H9 (cell line): Measurements from ENCODE around the gene ART3. TPM values are rescaled to one million over a fixed set of nuclear protein-coding genes. Genes with fewer than 3 reads are reported as not detected.

Source experiments
- DNase-seq: peaks from one replicate; pipeline ENCODE4 v3.0.0-alpha.2; 2017
- H2AFZ ChIP-seq: one replicate; pipeline ENCODE4 v1.6.1; 2013; ENCODE audit warnings: mild to moderate bottlenecking, low read length, control low read depth, moderate library complexity
- H2AK5ac ChIP-seq: 2 replicates; pipeline ENCODE4 v1.6.1; 2013; ENCODE audit warnings: low read length, control low read depth, mixed read lengths; ENCODE audit not compliant: insufficient read length
- H2BK120ac ChIP-seq: one replicate; pipeline ENCODE4 v1.6.1; 2013; ENCODE audit warnings: low read depth, mild to moderate bottlenecking, low read length, control low read depth, inconsistent platforms; ENCODE audit not compliant: poor library complexity, severe bottlenecking
- H2BK12ac ChIP-seq: 2 replicates; pipeline ENCODE4 v1.6.1; 2013; ENCODE audit warnings: low read length, control low read depth, mixed read lengths, low read depth; ENCODE audit not compliant: insufficient read length
- H2BK15ac ChIP-seq: 2 replicates; pipeline ENCODE4 v1.6.1; 2013; ENCODE audit warnings: low read depth, low read length, control low read depth
- H2BK20ac ChIP-seq: one replicate; pipeline ENCODE4 v1.6.1; 2013; ENCODE audit warnings: low read depth, mild to moderate bottlenecking, low read length, control low read depth, inconsistent platforms; ENCODE audit not compliant: poor library complexity, severe bottlenecking
- H2BK5ac ChIP-seq: 2 replicates; pipeline ENCODE4 v1.6.1; 2013; ENCODE audit warnings: low read length, control low read depth, mixed read lengths; ENCODE audit not compliant: insufficient read length
- H3K14ac ChIP-seq: 2 replicates; pipeline ENCODE4 v1.6.1; 2013; ENCODE audit warnings: low read length, control low read depth; ENCODE audit not compliant: insufficient read depth
- H3K18ac ChIP-seq: 2 replicates; pipeline ENCODE4 v1.6.1; 2013; ENCODE audit warnings: low read depth, mild to moderate bottlenecking, mixed read lengths, low read length, control low read depth; ENCODE audit not compliant: insufficient read length
- H3K23ac ChIP-seq: 2 replicates; pipeline ENCODE4 v1.6.1; 2013; ENCODE audit warnings: low read length, control low read depth, mixed read lengths, low read depth; ENCODE audit not compliant: insufficient read length
- H3K23me2 ChIP-seq: 2 replicates; pipeline ENCODE4 v1.6.1; 2013; ENCODE audit warnings: low read depth, mild to moderate bottlenecking, mixed read lengths, low read length, control low read depth; ENCODE audit not compliant: insufficient read length, poor library complexity, severe bottlenecking
- H3K27ac ChIP-seq: 2 replicates; pipeline ENCODE4 v1.5.1; 2013; ENCODE audit warnings: low read length, control low read depth, mixed read lengths, low read depth; ENCODE audit not compliant: insufficient read length
- H3K27me3 ChIP-seq: 2 replicates; pipeline ENCODE4 v1.6.1; 2013; ENCODE audit warnings: low read length, control low read depth, inconsistent platforms; ENCODE audit not compliant: insufficient read depth
- H3K4ac ChIP-seq: 2 replicates; pipeline ENCODE4 v1.6.1; 2013; ENCODE audit warnings: low read depth, mild to moderate bottlenecking, control low read depth, inconsistent platforms, low read length, moderate library complexity
- H3K4me1 ChIP-seq: 2 replicates; pipeline ENCODE4 v1.6.1; 2013; ENCODE audit warnings: low read length, control low read depth, inconsistent platforms; ENCODE audit not compliant: insufficient read depth
- H3K4me2 ChIP-seq: 2 replicates; pipeline ENCODE4 v1.6.1; 2013; ENCODE audit warnings: low read length, control low read depth, mixed read lengths; ENCODE audit not compliant: insufficient read length, insufficient read depth
- H3K56ac ChIP-seq: 2 replicates; pipeline ENCODE4 v1.6.1; 2013; ENCODE audit warnings: low read depth, mild to moderate bottlenecking, mixed read lengths, low read length, control low read depth; ENCODE audit not compliant: insufficient read length
- H3K79me1 ChIP-seq: 2 replicates; pipeline ENCODE4 v1.6.1; 2013; ENCODE audit warnings: low read depth, mild to moderate bottlenecking, moderate library complexity, low read length, control low read depth, inconsistent platforms; ENCODE audit not compliant: insufficient read depth, poor library complexity, severe bottlenecking
- H3K79me2 ChIP-seq: 2 replicates; pipeline ENCODE4 v1.6.1; 2013; ENCODE audit warnings: low read length, control low read depth, inconsistent platforms; ENCODE audit not compliant: insufficient read depth
- H3K9ac ChIP-seq: 2 replicates; pipeline ENCODE4 v1.6.1; 2013; ENCODE audit warnings: low read length, control low read depth, mixed read lengths; ENCODE audit not compliant: insufficient read length; ENCODE audit errors: extremely low read depth
- H3K9me3 ChIP-seq: one replicate; pipeline ENCODE4 v1.6.1; 2013; ENCODE audit warnings: low read depth, low read length, inconsistent platforms; ENCODE audit not compliant: control insufficient read depth
- H3T11ph ChIP-seq: one replicate; pipeline ENCODE4 v1.6.1; 2013; ENCODE audit warnings: mild to moderate bottlenecking, low read length, control low read depth, inconsistent platforms
- H4K20me1 ChIP-seq: one replicate; pipeline ENCODE4 v1.6.1; 2013; ENCODE audit not compliant: control insufficient read depth, insufficient read length, insufficient read depth
- H4K5ac ChIP-seq: 2 replicates; pipeline ENCODE4 v1.6.1; 2013; ENCODE audit warnings: low read depth, mild to moderate bottlenecking, mixed read lengths, low read length, control low read depth; ENCODE audit not compliant: insufficient read length
- H4K8ac ChIP-seq: replicated peaks from 2 replicates; pipeline ENCODE4 v1.6.1; 2013; ENCODE audit warnings: low read length, control low read depth, mixed read lengths, low read depth; ENCODE audit not compliant: insufficient read length
- H4K91ac ChIP-seq: 2 replicates; pipeline ENCODE4 v1.6.1; 2013; ENCODE audit warnings: low read depth, mild to moderate bottlenecking, moderate library complexity, mixed read lengths, low read length, control low read depth; ENCODE audit not compliant: insufficient read length
- H3K27ac Mint-ChIP-seq, 3 experiments: 2 replicates in 2 of 3; 3 replicates in 1 of 3; pipeline ENCODE4 v1.8.0; 2020 to 2021; ENCODE audit warnings: mixed read lengths in 3 of 3, mild to moderate bottlenecking in 1 of 3, moderate library complexity in 1 of 3
- H3K27me3 Mint-ChIP-seq: 2 replicates; pipeline ENCODE4 v1.8.0; 2021; ENCODE audit warnings: low read depth, mild to moderate bottlenecking, moderate library complexity, mixed read lengths
- H3K36me3 Mint-ChIP-seq, 3 experiments: 2 replicates in 2 of 3; 3 replicates in 1 of 3; pipeline ENCODE4 v1.8.0; 2020 to 2021; ENCODE audit warnings: low read depth in 3 of 3, mixed read lengths in 3 of 3; ENCODE audit not compliant: insufficient read depth in 1 of 3
- H3K4me1 Mint-ChIP-seq, 2 experiments: 2 replicates each; pipeline ENCODE4 v1.8.0; 2020; ENCODE audit warnings: mixed read lengths in 2 of 2
- H3K4me3 Mint-ChIP-seq, 2 experiments: 2 replicates in 1 of 2; 3 replicates in 1 of 2; pipeline ENCODE4 v1.8.0; 2020 to 2021; ENCODE audit warnings: mild to moderate bottlenecking in 2 of 2, mixed read lengths in 2 of 2, moderate library complexity in 1 of 2
- H3K9me3 Mint-ChIP-seq, 2 experiments: 2 replicates in 1 of 2; 3 replicates in 1 of 2; pipeline ENCODE4 v1.8.0; 2020; ENCODE audit warnings: mild to moderate bottlenecking in 2 of 2, mixed read lengths in 2 of 2, moderate library complexity in 1 of 2
- CTCF ChIP-seq: fragments of 200-600 bp; sonication (generic); conservative IDR thresholded peaks from 3 replicates; pipeline ENCODE4 v1.8.0; 2021; ENCODE audit warnings: antibody characterized with exemption, mild to moderate bottlenecking
- total RNA-seq: library from RNA; stranded (reverse); gene quantifications from 2 replicates; pipeline ENCODE4 v1.2.1, GENCODE V29; 2021

ART3 gene
- total RNA-seq, 1 experiment from 2014 or later: 0.74 TPM

GRCh38 chr4:76058302-76058701 is 16.2 kb upstream of the ART3 start:
- Mint-ChIP-seq H3K4me1 (peaks cover 35 to 42% of the 10 kb centered on the region in 2 experiments), H3K9me3 (no peaks in the 10 kb centered on the region), H3K4me3 (no peak overlapping the region), H3K27ac (no peak overlapping the region), H3K27me3 (no peaks in the 10 kb centered on the region), H3K36me3 (no peaks in the 10 kb centered on the region)
- Histone ChIP-seq H3K56ac (no peak overlapping the region), H2BK120ac (no peak overlapping the region), H3K9ac (no peak overlapping the region), H3K4me1 (peaks cover 9% of the 10 kb centered on the region), H3K23me2 (no peaks in the 10 kb centered on the region), H2AFZ (no peak overlapping the region), H3K4ac (no peak overlapping the region), H4K8ac (no peak overlapping the region), H3K27ac (no peak overlapping the region), H2BK5ac (no peak overlapping the region), H3K27me3 (no peaks in the 10 kb centered on the region), H4K20me1 (no peaks in the 10 kb centered on the region), H3K18ac (no peak overlapping the region), H2BK12ac (no peak overlapping the region), H3K14ac (no peak overlapping the region), H2BK20ac (no peak overlapping the region), H3K79me2 (no peaks in the 10 kb centered on the region), H2AK5ac (no peak overlapping the region), H3K23ac (no peak overlapping the region), H4K5ac (no peak overlapping the region), H3K4me2 (no peak overlapping the region), H4K91ac (no peak overlapping the region), H3K9me3 (no peaks in the 10 kb centered on the region), H2BK15ac (no peak overlapping the region), H3T11ph (no peak overlapping the region), H3K79me1 (no peaks in the 10 kb centered on the region)
- DNase-seq: no peak
- TF ChIP-seq CTCF: no peak
